ENCODE results near the gene LRCH4. TPM values are rescaled to one million over a fixed set of nuclear protein-coding genes. Genes with fewer than 3 reads are reported as not detected.

The LRCH4 gene
- total and polyA plus RNA-seq, 2 of the 13 experiments (the other 11 are each of a cell fraction or from before 2014, with no cell fraction given), result 7.0 to 9.3 TPM

- TF ChIP-seq BCL3 (CRISPR knock-in tag; IDR thresholded peaks at IDR 0.05) (no peak), PRPF4 (IDR thresholded peaks at IDR 0.05; ENCODE audit: low read depth, low read length, poor library complexity, severe bottlenecking) (no peak), SIX1 (CRISPR knock-in tag; IDR thresholded peaks at IDR 0.05; ENCODE audit: borderline replicate concordance) (peak; percentile 71; the same call in 1 of the 2 replicates), CAMTA2 (CRISPR knock-in tag; IDR thresholded peaks at IDR 0.05; ENCODE audit: borderline replicate concordance) (no peak), SOX5 (CRISPR knock-in tag; IDR thresholded peaks at IDR 0.05; ENCODE audit: borderline replicate concordance) (peak; percentile 89), ZSCAN9 (CRISPR knock-in tag; IDR thresholded peaks at IDR 0.05; ENCODE audit: borderline replicate concordance) (0 out of 2 replicates have a peak, but pooled peaks have one; percentile 70), THAP8 (CRISPR knock-in tag; IDR thresholded peaks at IDR 0.05; ENCODE audit: borderline replicate concordance) (no peak), ZNF557 (CRISPR knock-in tag; IDR thresholded peaks at IDR 0.05) (peak; percentile 40; the same call in 1 of the 2 replicates), HNRNPK (IDR thresholded peaks at IDR 0.05; ENCODE audit: low read depth, low read length, poor library complexity, severe bottlenecking) (peak; percentile 36), ZZZ3 (CRISPR knock-in tag; IDR thresholded peaks at IDR 0.05; ENCODE audit: borderline replicate concordance) (no peak), POLR2AphosphoS5 (IDR thresholded peaks at IDR 0.05; ENCODE audit: low read depth, low read length) (peak; percentile 74), NR0B2 (CRISPR knock-in tag; IDR thresholded peaks at IDR 0.05) (peak; percentile 74), CENPT (CRISPR knock-in tag; IDR thresholded peaks at IDR 0.05; ENCODE audit: low read depth) (0 out of 2 replicates have a peak, but pooled peaks have one; percentile 12), NCOA1 (CRISPR knock-in tag; IDR thresholded peaks at IDR 0.05) (no peak), ATF5 (CRISPR knock-in tag; IDR thresholded peaks at IDR 0.05; ENCODE audit: low read depth) (peak; percentile 76; the same call in 1 of the 2 replicates), ZNF274 (CRISPR knock-in tag; IDR thresholded peaks at IDR 0.05) (no peak; the same call in 1 of the 2 replicates), TCF12 (IDR thresholded peaks at IDR 0.05) (no peak), TCF12 (CRISPR knock-in tag; IDR thresholded peaks at IDR 0.05) (no peak), ZNF558 (CRISPR knock-in tag; IDR thresholded peaks at IDR 0.05; ENCODE audit: borderline replicate concordance) (peak; percentile 99), ZNF431 (CRISPR knock-in tag; IDR thresholded peaks at IDR 0.05; ENCODE audit: borderline replicate concordance, low read depth) (peak; percentile 96), MEIS1 (CRISPR knock-in tag; IDR thresholded peaks at IDR 0.05; ENCODE audit: borderline replicate concordance) (peak; percentile 61), TBP (CRISPR knock-in tag; IDR thresholded peaks at IDR 0.05) (0 out of 2 replicates have a peak, but pooled peaks have one; percentile 62), ARID3A (IDR thresholded peaks at IDR 0.05; ENCODE audit: low read depth, low read length) (no peak), ZNF775 (CRISPR knock-in tag; IDR thresholded peaks at IDR 0.05; ENCODE audit: borderline replicate concordance) (no peak), TARDBP (CRISPR knock-in tag; IDR thresholded peaks at IDR 0.05) (peak; percentile 95)
Observed at GRCh38 chr7:100568176-100568895, 17.6 kb downstream of the LRCH4 start (continued).

All from HepG2 (cell line).